Measurements from ENCODE around the gene UBE3A.

The UBE3A gene

DNA sequence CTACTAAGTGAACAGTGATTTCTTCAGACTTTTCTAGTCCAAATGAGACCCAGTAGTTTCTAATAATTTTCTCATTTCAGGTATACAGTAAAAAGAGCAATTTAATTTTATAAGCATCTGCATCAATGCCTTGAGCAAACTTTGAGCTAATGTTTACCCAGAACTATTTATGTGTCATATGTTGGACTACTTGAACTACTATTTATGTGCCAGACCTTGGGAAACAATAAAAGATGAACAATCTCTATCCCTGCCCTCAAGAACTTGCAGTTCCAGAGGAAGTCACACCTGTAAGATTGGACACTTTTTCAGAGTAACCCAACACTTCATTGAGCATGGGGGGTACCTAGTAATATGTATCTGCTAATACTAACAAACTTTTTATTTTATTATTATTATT, 2.3 kb upstream of the UBE3A start:
- H3K4me3 ChIP-seq (ENCODE audit: low read depth, low read length) = no peak overlapping the region
- peak; percentile 77 for DNase-seq (ENCODE audit: low read depth)
- TF ChIP-seq, protein P1, sequence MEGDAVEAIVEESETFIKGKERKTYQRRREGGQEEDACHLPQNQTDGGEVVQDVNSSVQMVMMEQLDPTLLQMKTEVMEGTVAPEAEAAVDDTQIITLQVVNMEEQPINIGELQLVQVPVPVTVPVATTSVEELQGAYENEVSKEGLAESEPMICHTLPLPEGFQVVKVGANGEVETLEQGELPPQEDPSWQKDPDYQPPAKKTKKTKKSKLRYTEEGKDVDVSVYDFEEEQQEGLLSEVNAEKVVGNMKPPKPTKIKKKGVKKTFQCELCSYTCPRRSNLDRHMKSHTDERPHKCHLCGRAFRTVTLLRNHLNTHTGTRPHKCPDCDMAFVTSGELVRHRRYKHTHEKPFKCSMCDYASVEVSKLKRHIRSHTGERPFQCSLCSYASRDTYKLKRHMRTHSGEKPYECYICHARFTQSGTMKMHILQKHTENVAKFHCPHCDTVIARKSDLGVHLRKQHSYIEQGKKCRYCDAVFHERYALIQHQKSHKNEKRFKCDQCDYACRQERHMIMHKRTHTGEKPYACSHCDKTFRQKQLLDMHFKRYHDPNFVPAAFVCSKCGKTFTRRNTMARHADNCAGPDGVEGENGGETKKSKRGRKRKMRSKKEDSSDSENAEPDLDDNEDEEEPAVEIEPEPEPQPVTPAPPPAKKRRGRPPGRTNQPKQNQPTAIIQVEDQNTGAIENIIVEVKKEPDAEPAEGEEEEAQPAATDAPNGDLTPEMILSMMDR (IDR thresholded peaks at IDR 0.05; ENCODE audit: control insufficient read depth, extremely low read depth, insufficient read depth) = no peak

DNA sequence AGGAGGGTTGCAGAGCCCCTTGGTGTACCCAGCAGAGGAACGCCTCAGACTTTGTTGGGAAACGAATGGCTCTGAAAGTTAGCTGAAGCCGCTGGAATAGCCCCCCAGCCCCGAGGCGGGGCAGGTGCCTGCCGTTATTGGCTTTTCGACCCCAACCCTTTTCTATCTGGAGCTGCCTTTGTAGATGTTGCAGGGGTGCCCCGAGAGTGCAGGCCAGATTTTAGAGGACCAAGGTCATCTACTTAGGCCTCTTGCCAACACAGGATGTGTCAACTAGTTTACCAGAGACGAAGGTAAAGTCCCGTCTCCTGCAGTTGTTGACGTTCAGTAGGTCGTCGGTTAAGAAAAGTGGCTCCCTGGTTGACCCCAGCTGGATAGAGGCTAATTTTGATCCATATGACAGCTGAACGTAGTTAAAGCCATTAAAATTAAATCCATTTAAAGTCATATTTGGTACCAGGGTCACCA, 579 bp upstream of the UBE3A start:
- DNase-seq (ENCODE audit: low read depth) = no peak
- TF ChIP-seq, protein P1 (IDR thresholded peaks at IDR 0.05; ENCODE audit: control insufficient read depth, extremely low read depth, insufficient read depth) = no peak
- peak overlapping the region; percentile 95 for H3K4me3 ChIP-seq (ENCODE audit: low read depth, low read length)

DNA sequence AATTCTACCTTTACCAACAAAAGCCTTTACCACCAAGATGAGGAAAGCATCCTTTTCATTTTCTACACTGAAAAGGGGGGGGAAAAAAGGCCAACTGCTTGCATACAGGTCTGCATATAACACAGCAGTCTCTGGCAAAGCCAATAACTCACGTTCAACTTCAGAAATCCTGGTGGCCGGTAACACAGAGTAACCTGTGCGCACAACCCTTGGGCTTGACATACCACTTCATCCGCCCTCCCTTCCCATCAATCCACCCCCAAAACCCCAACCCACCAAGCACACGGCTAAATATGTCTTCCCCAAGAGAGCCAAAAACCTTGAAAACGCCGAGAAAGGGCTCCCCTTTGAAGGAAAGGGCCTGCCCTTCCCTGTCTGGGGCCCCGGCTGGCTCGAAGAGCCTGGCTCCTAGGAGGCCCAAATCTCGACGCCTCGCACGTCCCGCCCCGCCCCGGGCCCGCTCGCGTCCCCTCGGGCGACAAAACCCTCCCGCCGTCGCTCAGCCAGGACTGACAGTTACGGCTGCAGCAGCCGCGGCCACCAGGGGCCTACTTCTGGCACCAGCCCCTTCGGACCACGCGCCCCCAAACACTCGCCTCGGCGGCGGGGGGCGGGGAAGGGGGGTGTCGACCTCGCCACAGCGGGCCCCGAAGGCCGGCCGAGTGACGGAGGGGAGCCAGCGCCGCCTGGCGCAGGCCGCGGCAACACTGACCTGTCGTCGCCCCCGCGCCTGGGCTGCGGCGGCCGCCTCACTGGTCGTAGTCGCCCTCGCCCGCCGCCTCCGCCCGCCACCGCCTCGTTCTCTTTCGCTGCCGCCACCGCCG, 835 bp downstream of the UBE3A start:
- no peak for DNase-seq (ENCODE audit: low read depth)
- H3K4me3 ChIP-seq (ENCODE audit: low read depth, low read length) = peak overlapping the region; percentile 95
- TF ChIP-seq, protein P1 (IDR thresholded peaks at IDR 0.05; ENCODE audit: control insufficient read depth, extremely low read depth, insufficient read depth) = peak; percentile 63

DNA sequence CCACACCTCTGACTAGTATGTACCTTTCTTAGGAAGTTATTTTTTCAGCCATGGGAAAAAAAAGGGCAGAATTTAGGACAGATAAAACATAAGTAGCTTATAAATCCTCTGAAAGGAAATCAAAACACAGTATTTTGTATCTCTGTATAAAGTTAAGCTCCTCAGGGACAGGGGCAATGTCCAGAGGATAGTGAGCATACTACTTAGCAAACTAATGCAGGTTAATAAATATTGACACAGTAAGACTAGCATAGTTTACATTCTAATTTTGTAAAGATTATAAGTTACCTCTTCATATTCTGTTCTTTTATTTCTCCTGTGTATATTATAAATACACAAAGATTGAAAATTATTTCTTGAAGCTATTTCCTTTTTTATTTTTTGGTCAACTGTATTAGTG, 2.1 kb downstream of the UBE3A start:
- DNase-seq (ENCODE audit: low read depth) = no peak
- H3K4me3 ChIP-seq (ENCODE audit: low read depth, low read length) = peak overlapping the region; percentile 95
- TF ChIP-seq, protein P1 (IDR thresholded peaks at IDR 0.05; ENCODE audit: control insufficient read depth, extremely low read depth, insufficient read depth) = no peak

DNA sequence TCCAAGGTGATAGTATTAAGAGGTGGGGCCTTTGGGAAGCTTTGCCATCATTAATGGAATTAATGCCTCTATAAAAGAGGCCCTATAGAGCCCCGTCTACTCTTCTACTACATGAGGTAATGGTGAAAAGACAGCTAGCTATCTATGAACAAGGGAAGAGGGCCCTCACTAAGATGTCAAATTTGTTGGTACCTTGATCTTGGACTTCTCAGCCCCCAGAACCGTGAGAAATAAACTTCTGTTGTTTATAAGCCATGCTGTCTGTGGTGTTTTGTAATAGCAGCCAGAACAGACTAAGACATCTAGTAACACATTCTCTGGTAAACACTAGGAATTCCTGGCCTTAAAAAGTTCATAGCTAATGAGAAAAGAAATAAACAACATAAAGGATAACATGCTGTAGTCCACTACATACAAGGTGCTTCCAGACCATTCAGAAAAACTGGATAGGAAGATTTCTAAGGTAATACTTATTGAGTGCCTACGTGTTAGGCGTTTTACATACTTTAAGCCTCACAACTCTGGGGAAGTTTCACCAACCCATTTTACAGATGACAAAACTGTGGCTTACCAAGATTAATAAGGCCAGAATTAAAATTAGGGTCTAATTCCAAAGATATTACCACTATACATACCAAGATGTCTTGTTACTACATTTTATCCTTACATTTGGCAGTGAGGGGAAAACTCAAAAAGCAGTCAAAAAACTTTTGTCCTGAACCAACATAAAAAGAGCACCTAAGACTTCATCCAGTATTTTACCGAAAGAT, 3.2 kb downstream of the UBE3A start:
- no peak for DNase-seq (ENCODE audit: low read depth)
- no peak overlapping the region; the same call in 1 of the 2 replicates for H3K4me3 ChIP-seq (ENCODE audit: low read depth, low read length)
- TF ChIP-seq, protein P1 (IDR thresholded peaks at IDR 0.05; ENCODE audit: control insufficient read depth, extremely low read depth, insufficient read depth) = no peak

DNA sequence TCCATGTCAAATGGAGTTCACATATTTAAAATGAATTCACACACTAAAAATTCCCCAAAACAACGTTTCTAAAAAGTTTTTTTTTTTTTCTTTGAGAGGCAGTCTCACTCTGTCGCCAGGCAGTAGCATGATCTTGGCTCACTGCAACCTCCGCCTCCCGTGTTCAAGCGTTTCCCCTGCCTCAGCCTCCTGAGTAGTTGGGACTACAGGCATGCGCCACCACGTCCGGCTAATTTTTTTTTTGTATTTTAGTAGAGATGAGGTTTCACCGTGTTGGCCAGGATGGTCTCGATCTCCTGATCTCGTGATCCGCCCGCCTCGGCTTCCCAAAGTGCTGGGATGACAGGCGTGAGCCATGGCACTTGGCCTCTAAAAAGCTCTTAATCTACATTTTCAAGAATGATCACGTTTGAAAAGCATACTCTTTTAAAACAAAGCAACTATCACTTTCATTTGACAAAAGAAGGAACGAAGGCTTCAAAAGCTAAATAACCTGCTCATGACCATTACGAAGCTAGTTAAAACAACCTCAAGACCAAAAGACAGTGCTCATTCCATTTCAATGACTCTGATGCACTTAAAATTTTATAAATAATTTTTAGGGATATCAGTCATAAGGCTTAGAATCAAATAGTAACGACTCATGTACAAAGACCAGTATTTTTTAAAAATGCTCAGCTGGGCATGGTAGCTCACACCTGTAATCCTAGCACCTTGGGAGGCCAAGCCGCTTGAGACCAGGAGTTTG, 5.5 kb downstream of the UBE3A start:
- TF ChIP-seq, protein P1 (IDR thresholded peaks at IDR 0.05; ENCODE audit: control insufficient read depth, extremely low read depth, insufficient read depth) = no peak
- H3K4me3 ChIP-seq (ENCODE audit: low read depth, low read length) = no peak overlapping the region
- DNase-seq (ENCODE audit: low read depth) = no peak

Measured in LNCaP clone FGC (cell line).